KMS-11 (cell line): ENCODE results near the gene MFAP5.

Experiments used
- H2AFZ ChIP-seq: fragments of 200-600 bp; sonication (generic); 2 replicates; pipeline ENCODE4 v1.6.1; 2016; ENCODE audit warnings: antibody characterized with exemption, mixed run types, low read depth
- H3K27ac ChIP-seq: fragments of 200-600 bp; sonication (generic); 2 replicates; pipeline ENCODE4 v1.6.1; 2016; ENCODE audit warnings: mild to moderate bottlenecking, mixed run types
- H3K27me3 ChIP-seq: fragments of 200-600 bp; sonication (generic); 2 replicates; pipeline ENCODE4 v1.6.1; 2017; ENCODE audit warnings: mild to moderate bottlenecking, low read depth, mixed run types, moderate library complexity; ENCODE audit not compliant: insufficient read depth
- H3K36me3 ChIP-seq: fragments of 200-600 bp; sonication (generic); 2 replicates; pipeline ENCODE4 v1.6.1; 2017; ENCODE audit warnings: mild to moderate bottlenecking, mixed run types; ENCODE audit not compliant: insufficient read depth
- H3K4me1 ChIP-seq: fragments of 200-600 bp; sonication (generic); 2 replicates; pipeline ENCODE4 v1.6.1; 2016; ENCODE audit warnings: mild to moderate bottlenecking, low read depth, mixed run types; ENCODE audit not compliant: poor library complexity, severe bottlenecking
- H3K4me2 ChIP-seq: fragments of 200-600 bp; sonication (generic); 2 replicates; pipeline ENCODE4 v1.7.0; 2016; ENCODE audit warnings: mild to moderate bottlenecking, mixed run types
- H3K4me3 ChIP-seq: fragments of 200-600 bp; sonication (generic); IDR thresholded peaks from 2 replicates; pipeline ENCODE4 v1.6.1; 2017; ENCODE audit warnings: low read depth, low read length, mixed read lengths; ENCODE audit not compliant: insufficient read depth
- H3K79me2 ChIP-seq: fragments of 200-600 bp; sonication (generic); 2 replicates; pipeline ENCODE4 v1.6.1; 2016; ENCODE audit warnings: low read depth, mixed run types; ENCODE audit not compliant: insufficient read depth
- H3K9ac ChIP-seq: fragments of 200-600 bp; sonication (generic); 2 replicates; pipeline ENCODE4 v1.6.1; 2016; ENCODE audit warnings: mild to moderate bottlenecking, mixed run types
- H4K20me1 ChIP-seq: fragments of 200-600 bp; sonication (generic); 2 replicates; pipeline ENCODE4 v1.6.1; 2016; ENCODE audit warnings: mild to moderate bottlenecking, mixed run types; ENCODE audit not compliant: insufficient read depth
- TF ChIP-seq, protein P1 (sequence below): fragments of 200-600 bp; sonication (generic); conservative IDR thresholded peaks from 2 replicates; pipeline ENCODE4 v1.6.1; 2017; ENCODE audit warnings: low read depth, mild to moderate bottlenecking, antibody characterized with exemption, low read length, moderate library complexity, mixed read lengths

MFAP5 gene

DNA sequence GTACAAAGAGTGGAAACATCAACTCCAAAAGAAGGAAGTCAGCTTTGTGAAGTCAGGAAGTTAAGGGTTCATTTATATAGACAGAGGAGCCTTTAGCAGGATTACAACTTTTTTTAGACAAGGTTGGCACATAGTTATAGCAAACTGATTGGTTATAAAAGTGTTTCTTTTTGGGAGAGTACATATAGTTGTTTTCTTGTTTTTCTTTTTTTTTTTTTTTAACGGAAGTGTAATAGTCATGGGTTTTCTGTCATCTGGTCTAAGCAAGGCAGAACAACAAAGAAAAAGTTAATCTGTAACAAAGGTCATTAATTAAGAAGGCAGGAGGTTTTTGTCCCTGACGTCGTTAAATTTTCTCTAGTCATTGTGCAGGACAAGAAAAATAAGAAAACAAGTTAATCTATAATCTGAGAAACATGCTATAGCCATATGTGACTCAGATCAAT lies 13.0 kb upstream of the MFAP5 start:
- no peaks in the 10 kb centered on the region for H3K27me3 ChIP-seq
- no peaks in the 10 kb centered on the region for H3K4me1 ChIP-seq
- H2AFZ ChIP-seq = no peak overlapping the region
- H3K27ac ChIP-seq = no peak overlapping the region
- H3K36me3 ChIP-seq = no peaks in the 10 kb centered on the region
- H3K79me2 ChIP-seq = no peaks in the 10 kb centered on the region
- H3K4me3 ChIP-seq = no peak overlapping the region
- no peak overlapping the region for H3K4me2 ChIP-seq
- TF ChIP-seq, protein P1, sequence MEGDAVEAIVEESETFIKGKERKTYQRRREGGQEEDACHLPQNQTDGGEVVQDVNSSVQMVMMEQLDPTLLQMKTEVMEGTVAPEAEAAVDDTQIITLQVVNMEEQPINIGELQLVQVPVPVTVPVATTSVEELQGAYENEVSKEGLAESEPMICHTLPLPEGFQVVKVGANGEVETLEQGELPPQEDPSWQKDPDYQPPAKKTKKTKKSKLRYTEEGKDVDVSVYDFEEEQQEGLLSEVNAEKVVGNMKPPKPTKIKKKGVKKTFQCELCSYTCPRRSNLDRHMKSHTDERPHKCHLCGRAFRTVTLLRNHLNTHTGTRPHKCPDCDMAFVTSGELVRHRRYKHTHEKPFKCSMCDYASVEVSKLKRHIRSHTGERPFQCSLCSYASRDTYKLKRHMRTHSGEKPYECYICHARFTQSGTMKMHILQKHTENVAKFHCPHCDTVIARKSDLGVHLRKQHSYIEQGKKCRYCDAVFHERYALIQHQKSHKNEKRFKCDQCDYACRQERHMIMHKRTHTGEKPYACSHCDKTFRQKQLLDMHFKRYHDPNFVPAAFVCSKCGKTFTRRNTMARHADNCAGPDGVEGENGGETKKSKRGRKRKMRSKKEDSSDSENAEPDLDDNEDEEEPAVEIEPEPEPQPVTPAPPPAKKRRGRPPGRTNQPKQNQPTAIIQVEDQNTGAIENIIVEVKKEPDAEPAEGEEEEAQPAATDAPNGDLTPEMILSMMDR = no peak
- no peaks in the 10 kb centered on the region for H4K20me1 ChIP-seq
- H3K9ac ChIP-seq = no peak overlapping the region

DNA sequence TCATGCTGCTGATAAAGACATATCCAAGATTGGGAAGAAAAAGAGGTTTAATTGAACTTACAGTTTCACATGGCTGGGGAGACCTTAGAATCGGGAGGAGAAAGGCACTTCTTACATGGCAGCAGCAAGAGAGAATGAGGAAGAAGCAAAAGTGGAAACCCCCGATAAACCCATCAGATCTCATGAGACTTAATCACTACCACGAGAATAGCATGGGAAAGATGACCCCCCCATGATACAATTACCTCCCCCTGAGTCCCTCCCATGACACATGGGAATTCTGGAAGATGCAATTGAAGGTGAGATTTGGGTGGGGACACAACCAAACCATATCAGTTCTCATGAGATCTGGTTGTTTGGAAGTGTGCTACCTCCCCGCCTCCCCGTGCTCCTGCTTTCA lies 9.8 kb upstream of the MFAP5 start:
- no peaks in the 10 kb centered on the region for H3K4me1 ChIP-seq
- no peak overlapping the region for H2AFZ ChIP-seq
- no peak overlapping the region for H3K4me3 ChIP-seq
- no peaks in the 10 kb centered on the region for H3K36me3 ChIP-seq
- H3K79me2 ChIP-seq = no peaks in the 10 kb centered on the region
- no peak overlapping the region for H3K27ac ChIP-seq
- no peak overlapping the region for H3K9ac ChIP-seq
- no peak overlapping the region for H3K4me2 ChIP-seq
- TF ChIP-seq, protein P1 = no peak
- no peaks in the 10 kb centered on the region for H3K27me3 ChIP-seq
- H4K20me1 ChIP-seq = no peaks in the 10 kb centered on the region

GRCh38 chr12:8668441-8668840 lies 5.8 kb upstream of the MFAP5 start:
- no peaks in the 10 kb centered on the region for H3K27me3 ChIP-seq
- H3K36me3 ChIP-seq = no peaks in the 10 kb centered on the region
- H3K4me1 ChIP-seq = no peaks in the 10 kb centered on the region
- TF ChIP-seq, protein P1 = no peak
- no peaks in the 10 kb centered on the region for H4K20me1 ChIP-seq
- no peak overlapping the region for H2AFZ ChIP-seq
- no peak overlapping the region for H3K4me3 ChIP-seq
- no peaks in the 10 kb centered on the region for H3K79me2 ChIP-seq
- H3K27ac ChIP-seq = no peak overlapping the region
- no peak overlapping the region for H3K9ac ChIP-seq
- H3K4me2 ChIP-seq = no peak overlapping the region

DNA sequence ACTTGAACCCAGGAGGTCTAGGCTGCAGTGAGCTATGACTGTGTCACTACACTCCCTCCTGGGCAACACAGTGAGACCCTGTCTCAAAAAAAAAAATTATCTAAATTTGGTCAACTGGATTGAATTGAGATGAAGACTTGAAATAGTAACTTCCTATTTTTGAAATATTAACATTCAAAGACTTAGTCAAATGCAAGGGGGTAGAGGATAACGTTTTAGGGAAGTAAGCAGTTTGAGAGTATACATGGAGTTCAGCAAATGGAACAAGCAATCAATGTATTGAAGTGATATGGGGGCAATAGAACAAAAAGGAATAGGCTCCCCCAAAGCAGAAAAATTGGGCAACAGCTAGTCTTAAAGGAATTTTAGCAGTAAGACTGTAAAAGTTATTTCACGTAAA lies 4.6 kb upstream of the MFAP5 start:
- no peak overlapping the region for H2AFZ ChIP-seq
- H3K79me2 ChIP-seq = no peaks in the 10 kb centered on the region
- H3K4me1 ChIP-seq = no peaks in the 10 kb centered on the region
- H3K4me2 ChIP-seq = no peak overlapping the region
- H3K4me3 ChIP-seq = no peak overlapping the region
- no peaks in the 10 kb centered on the region for H3K27me3 ChIP-seq
- H4K20me1 ChIP-seq = no peaks in the 10 kb centered on the region
- no peaks in the 10 kb centered on the region for H3K36me3 ChIP-seq
- no peak overlapping the region for H3K9ac ChIP-seq
- TF ChIP-seq, protein P1 = no peak
- no peak overlapping the region for H3K27ac ChIP-seq
